ENCODE measurements around the gene KRTAP17-1. TPM values are rescaled to one million over a fixed set of nuclear protein-coding genes. Genes with fewer than 3 reads are reported as not detected.

KRTAP17-1 gene, protein sequence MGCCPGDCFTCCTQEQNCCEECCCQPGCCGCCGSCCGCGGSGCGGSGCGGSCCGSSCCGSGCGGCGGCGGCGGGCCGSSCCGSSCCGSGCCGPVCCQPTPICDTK
- total RNA-seq (2022; extraction: Qiagen RNA extraction): not detected in 5 replicates

DNA sequence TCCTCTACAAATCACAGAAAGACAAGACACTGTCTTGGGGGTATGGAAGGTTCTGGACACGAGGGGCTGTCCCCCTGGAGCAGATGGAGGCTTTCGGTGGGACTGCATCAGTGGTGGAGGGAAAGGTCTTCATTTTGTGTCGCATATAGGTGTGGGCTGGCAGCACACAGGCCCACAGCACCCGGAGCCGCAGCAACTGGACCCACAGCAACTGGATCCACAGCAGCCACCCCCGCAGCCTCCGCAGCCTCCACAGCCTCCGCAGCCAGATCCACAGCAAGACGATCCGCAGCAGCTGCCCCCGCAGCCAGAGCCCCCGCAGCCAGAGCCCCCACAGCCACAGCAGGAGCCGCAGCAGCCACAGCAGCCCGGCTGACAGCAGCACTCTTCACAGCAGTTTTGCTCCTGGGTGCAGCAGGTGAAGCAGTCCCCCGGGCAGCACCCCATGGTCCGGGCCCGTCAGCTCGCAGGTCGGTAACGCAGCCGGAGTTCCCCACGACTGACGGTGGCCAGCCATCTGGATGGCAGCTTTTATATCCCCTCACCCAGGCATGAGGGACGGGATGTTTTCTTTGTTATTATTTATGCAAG, at the start of gene KRTAP17-1:
TSS of gene KRTAP17-1 (minus strand) at position 507 of the 591 bp plus-strand sequence. CDS start at position 447, 60 bp downstream.

DNA sequence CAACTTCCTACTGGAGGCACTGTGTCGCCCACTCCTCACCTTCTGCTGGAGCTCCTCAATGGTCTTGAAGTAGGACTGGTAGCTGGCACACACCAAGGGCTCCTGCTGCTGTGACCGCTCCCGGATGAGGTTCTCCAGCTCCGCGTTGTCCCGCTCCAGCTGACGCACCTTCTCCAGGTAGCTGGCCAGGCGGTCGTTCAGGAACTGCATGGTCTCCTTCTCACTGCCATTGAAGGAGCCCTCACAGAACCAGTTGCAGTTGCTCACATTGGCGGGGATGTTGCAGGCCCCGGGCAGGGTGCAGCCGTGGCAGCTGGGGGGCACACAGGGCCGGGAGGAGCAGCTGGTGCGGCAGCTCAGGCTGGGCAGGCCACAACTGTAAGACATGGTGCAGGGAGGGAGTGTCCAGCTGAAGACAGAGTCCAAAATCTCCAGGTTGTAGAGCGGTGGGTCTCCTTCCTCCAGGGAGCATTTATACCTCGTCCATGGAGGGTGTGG, 34.9 kb upstream of the KRTAP17-1 start, which contains the start of gene KRT33A:
TSS of gene KRT33A (minus strand) at position 448 of the 498 bp plus-strand sequence. CDS start at position 387, 61 bp downstream.

GRCh38 chr17:41308918-41309359, 6.6 kb downstream of the KRTAP17-1 start, which contains the start of gene KRTAP16-1:
Gene KRTAP16-1, minus strand, starts transcription at chr17:41309309. Its CDS starts 56 bp downstream, at chr17:41309253.

GRCh38 chr17:41301916-41302901, 13.3 kb downstream of the KRTAP17-1 start, which contains the start of gene KRTAP29-1:
Gene KRTAP29-1, minus strand, starts transcription at chr17:41302851. Its CDS starts 0 bp downstream, at chr17:41302851.

GRCh38 chr17:41275648-41276190, 39.8 kb downstream of the KRTAP17-1 start, which contains the start of gene KRTAP9-7:
Gene KRTAP9-7, plus strand, starts transcription at chr17:41275698. Its CDS starts 0 bp downstream, at chr17:41275698.

DNA sequence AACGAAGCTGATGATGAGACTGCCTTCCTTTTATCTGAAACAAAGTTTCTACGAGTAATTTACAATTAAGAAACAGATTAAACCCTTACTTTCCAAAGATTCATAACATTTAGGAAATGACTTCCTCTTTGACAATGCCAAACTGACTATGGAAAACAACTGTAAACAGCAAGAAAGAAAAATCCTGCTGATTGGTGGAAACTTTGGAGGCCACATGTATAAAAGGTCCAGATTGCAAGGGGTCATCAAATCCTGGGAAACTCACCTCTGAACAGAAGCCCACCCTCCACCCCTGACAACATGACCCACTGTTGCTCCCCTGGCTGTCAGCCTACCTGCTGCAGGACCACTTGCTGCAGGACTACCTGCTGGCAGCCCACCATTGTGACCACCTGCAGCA, 50.4 kb downstream of the KRTAP17-1 start, which contains the start of gene KRTAP9-6:
TSS of gene KRTAP9-6 (plus strand) at position 301 of the 400 bp plus-strand sequence. CDS start at position 301, 0 bp downstream.

Other genes starting within 250 kb of the KRTAP17-1 start
- not detected in 5 replicates for gene KRTAP2-4, start 249.8 kb downstream of the KRTAP17-1 start, total RNA-seq (2022; extraction: Qiagen RNA extraction)
- gene KRTAP4-7, start 231.6 kb downstream of the KRTAP17-1 start, total RNA-seq (2022; extraction: Qiagen RNA extraction): not detected in 5 replicates
- gene KRTAP4-8, start 217.6 kb downstream of the KRTAP17-1 start, total RNA-seq (2022; extraction: Qiagen RNA extraction): not detected in 5 replicates
- gene KRTAP4-16, start 213.5 kb downstream of the KRTAP17-1 start, total RNA-seq (2022; extraction: Qiagen RNA extraction): not detected in 5 replicates
- gene KRTAP4-9, start 210.3 kb downstream of the KRTAP17-1 start, total RNA-seq (2022; extraction: Qiagen RNA extraction): not detected in 5 replicates
- gene KRTAP4-11, start 197.3 kb downstream of the KRTAP17-1 start, total RNA-seq (2022; extraction: Qiagen RNA extraction): not detected in 5 replicates
- not detected in 5 replicates for gene KRTAP4-12, start 191.5 kb downstream of the KRTAP17-1 start, total RNA-seq (2022; extraction: Qiagen RNA extraction)
- gene KRTAP4-6, start 175.2 kb downstream of the KRTAP17-1 start, total RNA-seq (2022; extraction: Qiagen RNA extraction): not detected in 5 replicates
- not detected in 5 replicates for gene KRTAP4-5, start 165.9 kb downstream of the KRTAP17-1 start, total RNA-seq (2022; extraction: Qiagen RNA extraction)
- gene KRTAP4-4, start 155.0 kb downstream of the KRTAP17-1 start, total RNA-seq (2022; extraction: Qiagen RNA extraction): not detected in 5 replicates
- gene KRTAP4-3, start 147.5 kb downstream of the KRTAP17-1 start, total RNA-seq (2022; extraction: Qiagen RNA extraction): not detected in 5 replicates
- not detected in 5 replicates for gene KRTAP4-2, start 137.5 kb downstream of the KRTAP17-1 start, total RNA-seq (2022; extraction: Qiagen RNA extraction)
- gene KRTAP4-1, start 130.8 kb downstream of the KRTAP17-1 start, total RNA-seq (2022; extraction: Qiagen RNA extraction): 0.10 to 0.29 TPM (median 0.16 TPM) in 3 of 5 replicates, not detected in the others
- not detected in 5 replicates for gene KRTAP9-1, start 125.8 kb downstream of the KRTAP17-1 start, total RNA-seq (2022; extraction: Qiagen RNA extraction)
- not detected in 5 replicates for gene KRTAP9-2, start 89.1 kb downstream of the KRTAP17-1 start, total RNA-seq (2022; extraction: Qiagen RNA extraction)
- not detected in 5 replicates for gene KRTAP9-3, start 83.3 kb downstream of the KRTAP17-1 start, total RNA-seq (2022; extraction: Qiagen RNA extraction)
- gene KRTAP9-8, start 77.7 kb downstream of the KRTAP17-1 start, total RNA-seq (2022; extraction: Qiagen RNA extraction): not detected in 5 replicates
- not detected in 5 replicates for gene KRTAP9-4, start 66.0 kb downstream of the KRTAP17-1 start, total RNA-seq (2022; extraction: Qiagen RNA extraction)
- gene KRTAP9-9, start 60.3 kb downstream of the KRTAP17-1 start, total RNA-seq (2022; extraction: Qiagen RNA extraction): not detected in 5 replicates
- not detected in 5 replicates for gene KRTAP9-6, start 50.3 kb downstream of the KRTAP17-1 start, total RNA-seq (2022; extraction: Qiagen RNA extraction)
- not detected in 5 replicates for gene KRTAP9-7, start 40.0 kb downstream of the KRTAP17-1 start, total RNA-seq (2022; extraction: Qiagen RNA extraction)
- not detected in 5 replicates for gene KRTAP29-1, start 12.9 kb downstream of the KRTAP17-1 start, total RNA-seq (2022; extraction: Qiagen RNA extraction)
- not detected in 5 replicates for gene KRTAP16-1, start 6.4 kb downstream of the KRTAP17-1 start, total RNA-seq (2022; extraction: Qiagen RNA extraction)
- not detected in 5 replicates for gene KRT33A, start 35.1 kb upstream of the KRTAP17-1 start, total RNA-seq (2022; extraction: Qiagen RNA extraction)
- gene KRT33B, start 54.1 kb upstream of the KRTAP17-1 start, total RNA-seq (2022; extraction: Qiagen RNA extraction): not detected in 5 replicates
- gene KRT34, start 66.6 kb upstream of the KRTAP17-1 start, total RNA-seq (2022; extraction: Qiagen RNA extraction): 0.22 to 0.52 TPM (median 0.46 TPM) in 5 replicates
- gene KRT31, start 81.9 kb upstream of the KRTAP17-1 start, total RNA-seq (2022; extraction: Qiagen RNA extraction): not detected in 5 replicates
- gene KRT37, start 108.9 kb upstream of the KRTAP17-1 start, total RNA-seq (2022; extraction: Qiagen RNA extraction): not detected in 5 replicates
- gene KRT38, start 125.3 kb upstream of the KRTAP17-1 start, total RNA-seq (2022; extraction: Qiagen RNA extraction): not detected in 5 replicates
- gene KRT32, start 151.7 kb upstream of the KRTAP17-1 start, total RNA-seq (2022; extraction: Qiagen RNA extraction): 0.05 to 0.07 TPM (median 0.06 TPM) in 3 of 5 replicates, not detected in the others
- not detected in 5 replicates for gene KRT35, start 165.4 kb upstream of the KRTAP17-1 start, total RNA-seq (2022; extraction: Qiagen RNA extraction)
- gene KRT36, start 174.2 kb upstream of the KRTAP17-1 start, total RNA-seq (2022; extraction: Qiagen RNA extraction): not detected in 5 replicates
- gene KRT13, start 189.9 kb upstream of the KRTAP17-1 start, total RNA-seq (2022; extraction: Qiagen RNA extraction): 0.09 to 0.29 TPM (median 0.24 TPM) in 5 replicates
- gene KRT15, start 203.2 kb upstream of the KRTAP17-1 start, total RNA-seq (2022; extraction: Qiagen RNA extraction): 2.1 to 3.9 TPM (median 3.2 TPM) in 5 replicates
- 40.6 to 55.7 TPM (median 46.2 TPM) in 5 replicates for gene KRT19, start 212.6 kb upstream of the KRTAP17-1 start, total RNA-seq (2022; extraction: Qiagen RNA extraction)

All from A549 treated with Hydrocortisone at 1 μM for 4 hours (cell line).